Activated T-helper 2 cell treated with anti-CD3 and anti-CD28 coated beads, Interferon-gamma antibody, Interleukin-2, Interleukin-4, amounts not matched to agents 10 μg/mL and 5 μg/mL and 100 μg/mL, durations not matched to agents 14 hours and 24 hours and 36 hours (primary cell): ENCODE data around the gene NTM. TPM values are rescaled to one million over a fixed set of nuclear protein-coding genes. Genes with fewer than 3 reads are reported as not detected.

Source experiments
- DNase-seq: peaks from one replicate; pipeline ENCODE4 v3.0.0; 2021; ENCODE audit warnings: low spot score
- H3K27ac Mint-ChIP-seq: one replicate; pipeline ENCODE4 v1.8.0; 2021; ENCODE audit warnings: mixed read lengths
- H3K27me3 Mint-ChIP-seq: one replicate; pipeline ENCODE4 v1.8.0; 2021; ENCODE audit warnings: low read depth, mixed read lengths
- H3K36me3 Mint-ChIP-seq: one replicate; pipeline ENCODE4 v1.8.0; 2021; ENCODE audit warnings: low read depth, mixed read lengths
- H3K4me1 Mint-ChIP-seq: one replicate; pipeline ENCODE4 v1.8.0; 2021; ENCODE audit warnings: low read depth, mixed read lengths
- H3K4me3 Mint-ChIP-seq: one replicate; pipeline ENCODE4 v1.8.0; 2021; ENCODE audit warnings: low read depth, mild to moderate bottlenecking, moderate library complexity, mixed read lengths
- H3K9me3 Mint-ChIP-seq: one replicate; pipeline ENCODE4 v1.8.0; 2021; ENCODE audit warnings: mixed read lengths
- intact Hi-C: fragments of 100-400 bp; cut with micrococcal nuclease; formaldehyde crosslinking; loops from one replicate; pipeline ENCODE4 v1.15.1; 2023
- total RNA-seq: library from RNA; stranded (reverse); gene quantifications from 2 replicates; pipeline ENCODE4 v1.2.3, GENCODE V29; 2022

NTM gene
- total RNA-seq, 1 donor from 2014 or later, result not detected

GRCh38 chr11:131580476-131580875, 210.1 kb downstream of the NTM start:
- H3K9me3 Mint-ChIP-seq, result no peaks in the 10 kb centered on the region
- no peaks in the 10 kb centered on the region for H3K4me1 Mint-ChIP-seq
- no peak for DNase-seq
- intact Hi-C loops, result no loop called here
- H3K36me3 Mint-ChIP-seq, result no peaks in the 10 kb centered on the region
- H3K27me3 Mint-ChIP-seq, result no peaks in the 10 kb centered on the region
- no peak overlapping the region for H3K27ac Mint-ChIP-seq
- no peak overlapping the region for H3K4me3 Mint-ChIP-seq

- Mint-ChIP-seq H3K27ac (no peak overlapping the region), H3K27me3 (no peaks in the 10 kb centered on the region), H3K4me3 (no peak overlapping the region), H3K9me3 (no peaks in the 10 kb centered on the region), H3K36me3 (no peaks in the 10 kb centered on the region), H3K4me1 (no peaks in the 10 kb centered on the region)
- intact Hi-C loops, result no loop called here
- DNase-seq, result no peak
Observed at GRCh38 chr11:131581046-131581445, 210.6 kb downstream of the NTM start.

GRCh38 chr11:131582021-131582525, 211.7 kb downstream of the NTM start:
- intact Hi-C loops, result no loop called here
- no peak for DNase-seq
- Mint-ChIP-seq H3K4me3 (no peak overlapping the region), H3K27ac (no peak overlapping the region), H3K9me3 (no peaks in the 10 kb centered on the region), H3K36me3 (no peaks in the 10 kb centered on the region), H3K4me1 (no peaks in the 10 kb centered on the region), H3K27me3 (no peaks in the 10 kb centered on the region)

GRCh38 chr11:131583421-131583820, 213.0 kb downstream of the NTM start:
- Mint-ChIP-seq H3K36me3 (no peaks in the 10 kb centered on the region), H3K4me1 (no peaks in the 10 kb centered on the region), H3K27ac (no peak overlapping the region), H3K4me3 (no peak overlapping the region), H3K9me3 (no peaks in the 10 kb centered on the region), H3K27me3 (no peaks in the 10 kb centered on the region)
- DNase-seq, result no peak
- intact Hi-C loops, result no loop called here

- Mint-ChIP-seq H3K9me3 (no peaks in the 10 kb centered on the region), H3K27me3 (no peaks in the 10 kb centered on the region), H3K36me3 (no peaks in the 10 kb centered on the region), H3K4me1 (no peaks in the 10 kb centered on the region), H3K27ac (no peak overlapping the region), H3K4me3 (no peak overlapping the region)
- intact Hi-C loops, result no loop called here
- DNase-seq, result no peak
Observed at GRCh38 chr11:131583938-131584337, 213.5 kb downstream of the NTM start.

- no peak overlapping the region for H3K27ac Mint-ChIP-seq
- no peaks in the 10 kb centered on the region for H3K4me1 Mint-ChIP-seq
Observed at GRCh38 chr11:131584785-131585592, 214.6 kb downstream of the NTM start.

GRCh38 chr11:131588057-131588456, 217.6 kb downstream of the NTM start:
- no peak for DNase-seq
- H3K4me3 Mint-ChIP-seq, result no peak overlapping the region
- H3K4me1 Mint-ChIP-seq, result no peaks in the 10 kb centered on the region
- intact Hi-C loops, result no loop called here
- H3K36me3 Mint-ChIP-seq, result no peaks in the 10 kb centered on the region
- H3K9me3 Mint-ChIP-seq, result no peaks in the 10 kb centered on the region
- H3K27me3 Mint-ChIP-seq, result no peaks in the 10 kb centered on the region
- no peak overlapping the region for H3K27ac Mint-ChIP-seq

More at GRCh38 chr11:131584785-131585592, 214.6 kb downstream of the NTM start:
- Mint-ChIP-seq H3K27me3 (no peaks in the 10 kb centered on the region), H3K9me3 (no peaks in the 10 kb centered on the region), H3K36me3 (no peaks in the 10 kb centered on the region), H3K4me3 (no peak overlapping the region)
- no peak for DNase-seq
- intact Hi-C loops, result no loop called here

- no peaks in the 10 kb centered on the region for H3K36me3 Mint-ChIP-seq
- DNase-seq, result no peak
- H3K4me1 Mint-ChIP-seq, result no peaks in the 10 kb centered on the region
- no peak overlapping the region for H3K27ac Mint-ChIP-seq
- no peaks in the 10 kb centered on the region for H3K9me3 Mint-ChIP-seq
- no peak overlapping the region for H3K4me3 Mint-ChIP-seq
- H3K27me3 Mint-ChIP-seq, result no peaks in the 10 kb centered on the region
- intact Hi-C loops, result no loop called here
Observed at GRCh38 chr11:131591051-131591461, 220.6 kb downstream of the NTM start.

GRCh38 chr11:131592152-131592551, 221.7 kb downstream of the NTM start:
- Mint-ChIP-seq H3K4me3 (no peak overlapping the region), H3K27ac (no peak overlapping the region), H3K4me1 (no peaks in the 10 kb centered on the region), H3K9me3 (no peaks in the 10 kb centered on the region), H3K36me3 (no peaks in the 10 kb centered on the region), H3K27me3 (no peaks in the 10 kb centered on the region)
- DNase-seq, result no peak
- intact Hi-C loops, result no loop called here

- intact Hi-C loops, result no loop called here
- Mint-ChIP-seq H3K27ac (no peak overlapping the region), H3K9me3 (no peaks in the 10 kb centered on the region), H3K36me3 (no peaks in the 10 kb centered on the region), H3K4me3 (no peak overlapping the region), H3K27me3 (no peaks in the 10 kb centered on the region), H3K4me1 (no peaks in the 10 kb centered on the region)
- DNase-seq, result no peak
Observed at GRCh38 chr11:131592734-131593133, 222.3 kb downstream of the NTM start.

GRCh38 chr11:131593301-131593700, 222.9 kb downstream of the NTM start:
- Mint-ChIP-seq H3K9me3 (no peaks in the 10 kb centered on the region), H3K36me3 (no peaks in the 10 kb centered on the region), H3K4me1 (no peaks in the 10 kb centered on the region), H3K27me3 (no peaks in the 10 kb centered on the region), H3K4me3 (no peak overlapping the region), H3K27ac (no peak overlapping the region)
- intact Hi-C loops, result no loop called here
- no peak for DNase-seq

- Mint-ChIP-seq H3K36me3 (no peaks in the 10 kb centered on the region), H3K9me3 (no peaks in the 10 kb centered on the region), H3K27me3 (no peaks in the 10 kb centered on the region), H3K4me3 (no peak overlapping the region), H3K4me1 (no peaks in the 10 kb centered on the region), H3K27ac (no peak overlapping the region)
- intact Hi-C loops, result no loop called here
- DNase-seq, result no peak
Observed at GRCh38 chr11:131595797-131596196, 225.4 kb downstream of the NTM start.

- DNase-seq, result no peak
- Mint-ChIP-seq H3K36me3 (no peaks in the 10 kb centered on the region), H3K4me1 (no peaks in the 10 kb centered on the region), H3K9me3 (no peaks in the 10 kb centered on the region), H3K27ac (no peak overlapping the region), H3K4me3 (no peak overlapping the region), H3K27me3 (no peaks in the 10 kb centered on the region)
- intact Hi-C loops, result no loop called here
Observed at GRCh38 chr11:131597890-131598289, 227.5 kb downstream of the NTM start.
